GM13977 (cell line): ENCODE results near the gene IL37.

Source experiments
- DNase-seq: peaks from one replicate; pipeline ENCODE4 v3.0.0; 2012; ENCODE audit warnings: low spot score
- CTCF ChIP-seq: IDR thresholded peaks from 2 replicates; pipeline ENCODE4 v1.5.1; 2012; ENCODE audit warnings: mild to moderate bottlenecking, control low read depth; ENCODE audit not compliant: insufficient read depth; ENCODE audit errors: extremely low read depth, missing control alignments
- in situ Hi-C: fragments of 300-500 bp; cut with MboI; formaldehyde crosslinking; loops from one replicate; pipeline ENCODE4 v1.12.0; 2022; ENCODE audit warnings: low sequenced_read_pairs, low pct_unique_long_range_greater_than_20kb, mixed read lengths, inconsistent platforms; ENCODE audit not compliant: unreplicated experiment

Gene IL37

DNA sequence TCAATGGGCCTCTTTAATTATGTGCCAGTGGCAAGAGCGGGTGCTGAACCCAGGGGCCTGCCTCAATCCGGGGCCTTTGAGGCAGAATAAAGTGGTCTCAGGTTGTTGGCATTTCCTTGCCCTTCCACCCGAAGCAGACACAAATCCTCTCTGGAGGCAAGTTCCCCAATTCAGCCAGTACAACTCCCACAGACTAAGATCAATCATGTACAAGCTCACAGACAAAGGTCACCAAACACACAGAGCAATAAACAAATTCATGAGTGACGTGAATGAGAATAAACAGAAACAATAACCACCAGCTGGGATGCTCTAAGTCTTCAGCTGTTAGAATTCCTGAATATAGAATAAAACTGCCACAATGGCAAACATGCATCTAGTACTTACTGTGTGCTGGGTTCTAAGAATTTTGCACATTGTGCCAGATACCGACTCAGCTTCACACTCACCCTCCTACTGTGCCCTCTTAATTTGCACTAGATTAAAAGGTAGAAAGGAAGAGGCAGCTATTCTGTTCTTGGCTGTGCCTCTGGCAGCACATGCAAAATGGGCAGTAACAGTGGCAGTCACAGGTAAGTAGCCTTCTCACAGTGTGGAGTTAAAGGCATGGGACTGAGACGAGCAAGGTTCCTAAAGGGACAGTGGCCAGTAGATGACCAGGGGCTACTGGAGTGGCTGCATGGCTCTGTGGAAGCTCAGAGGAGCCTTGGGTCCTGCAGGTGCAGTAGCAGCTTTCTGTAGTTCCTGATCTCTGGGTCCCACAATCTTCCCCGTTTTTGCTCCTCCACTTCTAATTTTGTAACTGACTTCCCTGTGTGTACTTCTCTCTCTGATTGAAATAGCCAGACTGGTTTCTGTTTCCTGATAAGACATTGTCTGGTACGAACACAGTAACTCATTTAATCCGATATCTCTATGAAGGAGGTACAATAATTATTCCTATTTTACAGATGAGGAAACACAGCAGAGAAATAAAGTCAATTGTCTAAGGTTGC, 39.8 kb upstream of the IL37 start:
- DNase-seq, result no peak
- in situ Hi-C loops, result no loop called here
- TF ChIP-seq CTCF, result no peak

GRCh38 chr2:112876257-112876970, 34.6 kb upstream of the IL37 start:
- TF ChIP-seq CTCF, result no peak
- in situ Hi-C loops, result no loop called here
- DNase-seq, result no peak

DNA sequence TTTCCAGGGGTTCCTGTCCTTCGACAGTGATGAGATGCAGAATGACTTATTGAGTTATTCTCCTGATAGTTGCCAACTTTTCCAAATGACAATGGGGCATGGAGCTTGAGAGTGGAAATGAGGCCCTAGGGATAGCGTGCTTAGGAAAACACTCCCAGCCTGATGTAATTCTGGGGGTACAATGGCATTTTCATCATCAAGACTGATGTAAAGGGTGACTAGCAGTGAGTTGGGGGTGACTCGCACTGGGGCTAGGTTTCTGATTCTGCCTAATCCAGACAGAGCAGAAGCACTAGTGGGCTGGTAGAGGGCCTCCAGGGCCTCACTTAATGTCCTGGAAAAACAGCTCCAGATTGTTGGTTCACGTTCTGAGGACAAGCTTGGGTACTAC, 34.0 kb upstream of the IL37 start:
- no peak for TF ChIP-seq CTCF
- no peak for DNase-seq
- in situ Hi-C loops, result no loop called here

GRCh38 chr2:112877423-112877822, 33.5 kb upstream of the IL37 start:
- in situ Hi-C loops, result no loop called here
- DNase-seq, result no peak
- TF ChIP-seq CTCF, result no peak

- in situ Hi-C loops, result loop anchor here (10.0 kb wide), 1 partner anchor 125 kb away; no protein-coding TSS in a partner anchor
- no peak for TF ChIP-seq CTCF
- no peak for DNase-seq
Observed at GRCh38 chr2:112879491-112880041, 31.4 kb upstream of the IL37 start.

- no peak for TF ChIP-seq CTCF
- DNase-seq, result no peak
- in situ Hi-C loops, result loop anchor here (10.0 kb wide), 1 partner anchor 125 kb away; no protein-coding TSS in a partner anchor
Observed at GRCh38 chr2:112880091-112880531, 30.9 kb upstream of the IL37 start.
